Upper lobe of right lung (tissue), 1 donor: ENCODE measurements around the gene NECAB2. TPM values are rescaled to one million over a fixed set of nuclear protein-coding genes. Genes with fewer than 3 reads are reported as not detected.

ENCODE experiments used
- ATAC-seq: fragments of 200-7000 bp; cut with Tn5 transposase; one replicate; pipeline ENCODE4 v1.9.1; 2020; ENCODE audit warnings: mild to moderate bottlenecking, moderate library complexity
- DNase-seq: peaks from one replicate; pipeline ENCODE4 v3.0.0-alpha.2; 2020
- H3K27ac ChIP-seq: fragments of 200-600 bp; one replicate; pipeline ENCODE4 v1.8.0; 2022
- H3K27me3 ChIP-seq: fragments of 200-600 bp; one replicate; pipeline ENCODE4 v1.8.0; 2022; ENCODE audit warnings: mild to moderate bottlenecking
- H3K36me3 ChIP-seq: fragments of 200-600 bp; one replicate; pipeline ENCODE4 v1.8.0; 2022
- H3K4me1 ChIP-seq: fragments of 200-600 bp; one replicate; pipeline ENCODE4 v1.8.0; 2022
- H3K4me3 ChIP-seq: fragments of 200-600 bp; one replicate; pipeline ENCODE4 v1.8.0; 2022; ENCODE audit warnings: mild to moderate bottlenecking
- H3K9me3 ChIP-seq: fragments of 200-600 bp; one replicate; pipeline ENCODE4 v1.8.0; 2022
- CTCF ChIP-seq: fragments of 200-600 bp; IDR thresholded peaks from one replicate; pipeline ENCODE4 v1.8.0; 2022; ENCODE audit warnings: antibody characterized with exemption
- intact Hi-C: fragments of 100-400 bp; cut with DNase I; formaldehyde crosslinking; loops from one replicate; pipeline ENCODE4 v1.11.0; 2022
- total RNA-seq: library from RNA; stranded (reverse); fragmentation: NEBNext Ultra II Directional; extraction: Animal tissue kit (Norgen Biotek cat#: 25700); gene quantifications from one replicate; pipeline ENCODE4 v1.2.1, GENCODE V29; 2021
- donor health status: DM: no; HTN: yes; CAD: no; lungs with severe emphysema.

The NECAB2 gene
- total RNA-seq, 1 donor from 2014 or later = not detected

GRCh38 chr16:83966153-83966696, 1.8 kb upstream of the NECAB2 start:
- TF ChIP-seq CTCF = no peak
- intact Hi-C loops = no loop called here
- ATAC-seq (no peak), DNase-seq (no peak)
- H3K27ac ChIP-seq = no peak overlapping the region
- H3K36me3 ChIP-seq = peaks cover 15% of the 10 kb centered on the region
- H3K27me3 ChIP-seq = peaks cover 14% of the 10 kb centered on the region
- H3K4me1 ChIP-seq = no peaks in the 10 kb centered on the region
- H3K9me3 ChIP-seq = no peaks in the 10 kb centered on the region
- no peak overlapping the region for H3K4me3 ChIP-seq

GRCh38 chr16:83967091-83967490, 953 bp upstream of the NECAB2 start:
- no peak for TF ChIP-seq CTCF
- Histone ChIP-seq H3K4me1 (no peaks in the 10 kb centered on the region), H3K9me3 (no peaks in the 10 kb centered on the region), H3K36me3 (peaks cover 7% of the 10 kb centered on the region), H3K4me3 (no peak overlapping the region), H3K27ac (no peak overlapping the region), H3K27me3 (peaks cover 14% of the 10 kb centered on the region)
- DNase-seq = no peak
- intact Hi-C loops = no loop called here
- ATAC-seq = no peak

DNA sequence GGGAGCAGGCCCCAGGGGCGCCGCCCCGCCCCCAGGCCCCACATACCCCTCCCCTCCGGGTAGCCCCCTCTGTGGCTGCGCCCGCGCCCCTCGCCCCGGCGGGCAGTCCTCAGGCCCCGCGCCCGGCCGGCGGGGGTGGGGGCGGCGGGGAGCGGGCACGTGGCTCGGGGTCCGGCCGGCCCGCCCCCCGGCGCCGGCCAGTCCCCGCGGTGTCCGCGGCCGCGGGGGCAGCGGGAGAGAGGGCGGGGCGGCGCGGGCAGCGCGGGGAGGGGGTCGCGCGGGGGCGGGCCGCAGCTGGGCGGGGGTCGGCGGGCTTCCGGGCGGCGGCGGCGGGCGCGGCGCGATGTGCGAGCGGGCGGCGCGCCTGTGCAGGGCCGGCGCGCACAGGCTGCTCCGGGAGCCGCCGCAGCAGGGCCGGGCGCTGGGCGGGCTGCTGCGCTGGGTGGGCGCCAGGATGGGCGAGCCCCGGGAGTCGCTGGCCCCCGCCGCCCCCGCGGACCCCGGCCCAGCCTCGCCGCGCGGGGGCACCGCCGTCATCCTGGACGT, 335 bp downstream of the NECAB2 start:
- H3K27me3 ChIP-seq = peaks cover 14% of the 10 kb centered on the region
- H3K4me3 ChIP-seq = peak overlapping the region; percentile 21
- DNase-seq (no peak), ATAC-seq (no peak)
- H3K9me3 ChIP-seq = no peaks in the 10 kb centered on the region
- intact Hi-C loops = no loop called here
- H3K4me1 ChIP-seq = no peaks in the 10 kb centered on the region
- H3K27ac ChIP-seq = no peak overlapping the region
- TF ChIP-seq CTCF = no peak
- no peaks in the 10 kb centered on the region for H3K36me3 ChIP-seq

DNA sequence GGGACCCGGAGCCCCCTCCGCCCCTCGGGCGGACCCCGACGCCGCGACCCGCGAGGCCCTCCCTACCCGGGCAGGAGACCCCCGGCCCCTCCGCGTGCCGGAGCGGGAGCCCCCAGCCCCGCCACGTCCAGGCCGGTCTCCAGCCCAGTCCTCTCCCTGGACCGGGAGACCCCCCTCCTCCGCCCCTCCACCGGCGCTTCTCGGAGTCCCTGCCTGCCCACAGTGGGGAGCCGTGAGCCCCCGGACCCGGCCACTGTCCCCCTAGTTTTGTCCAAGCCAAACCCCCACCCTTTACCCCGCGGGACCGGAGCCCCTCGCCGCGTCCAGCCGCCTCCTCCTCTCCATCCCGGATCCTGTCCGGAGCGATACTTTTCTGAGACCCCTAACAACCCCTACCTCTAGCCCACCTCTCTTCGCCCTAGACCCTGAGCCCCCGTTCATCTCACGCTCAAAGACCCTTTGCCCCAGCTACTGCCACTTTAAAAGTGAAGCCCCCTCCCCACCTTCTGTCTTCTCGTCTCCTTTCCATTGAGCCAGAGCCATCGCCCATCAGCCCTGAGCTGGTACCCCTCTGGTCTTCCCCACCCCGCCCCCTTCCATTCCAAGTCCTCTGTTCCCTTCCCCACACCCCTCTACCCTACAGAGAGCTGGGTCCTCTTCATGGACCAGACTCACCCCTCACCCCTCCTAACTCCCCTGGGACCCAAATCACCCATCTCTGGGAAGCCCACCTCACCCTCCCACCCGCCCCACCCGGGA, 1.0 kb downstream of the NECAB2 start:
- Histone ChIP-seq H3K27ac (no peak overlapping the region), H3K9me3 (no peaks in the 10 kb centered on the region), H3K4me1 (no peaks in the 10 kb centered on the region), H3K27me3 (peaks cover 14% of the 10 kb centered on the region), H3K36me3 (no peaks in the 10 kb centered on the region), H3K4me3 (no peak overlapping the region)
- ATAC-seq (no peak), DNase-seq (no peak)
- intact Hi-C loops = no loop called here
- TF ChIP-seq CTCF = no peak

- no peak for DNase-seq
- Histone ChIP-seq H3K9me3 (no peaks in the 10 kb centered on the region), H3K4me1 (no peaks in the 10 kb centered on the region), H3K4me3 (no peak overlapping the region), H3K27me3 (peaks cover 14% of the 10 kb centered on the region), H3K27ac (no peak overlapping the region), H3K36me3 (no peaks in the 10 kb centered on the region)
- intact Hi-C loops = no loop called here
- no peak for ATAC-seq
- TF ChIP-seq CTCF = no peak
Observed at GRCh38 chr16:83969771-83970429, 1.9 kb downstream of the NECAB2 start.
